H1 (cell line): ENCODE data around the gene ZNF619. TPM values are rescaled to one million over a fixed set of nuclear protein-coding genes. Genes with fewer than 3 reads are reported as not detected.

Source experiments
- USF2 ChIP-seq: IDR thresholded peaks from 2 replicates; pipeline ENCODE4 v1.6.1; 2011; ENCODE audit warnings: low read length, improper control_type of control experiment
- polyA plus RNA-seq, 7 experiments: library from polyadenylated mRNA; depleted of rRNA in 3 of 7; stranded (reverse) in 5 of 7; unstranded in 2 of 7; fragments of >200 nt in 5 of 7; fragments of 200-250 nt in 2 of 7; gene quantifications; 1 replicate in 5 of 7; 2 replicates in 1 of 7; 4 replicates in 1 of 7; pipeline versions ENCODE4 v1.2.1 to v1.2.3, GENCODE V29; 2011 to 2013; ENCODE audit warnings: missing spikeins in 2 of 7, mixed read lengths in 2 of 7
- total RNA-seq: library from RNA; stranded (reverse); fragmentation: NEBNext Ultra II Directional; extraction: Animal tissue kit (Norgen Biotek cat#: 25700); gene quantifications from 2 replicates; pipeline ENCODE4 v1.2.1, GENCODE V29; 2021

ZNF619 gene
- total and polyA plus RNA-seq, 2 of the 8 experiments (the other 6 are each of a cell fraction or from before 2014, with no cell fraction given): 2.3 to 8.2 TPM

- no peak for TF ChIP-seq USF2
Measured at GRCh38 chr3:40452562-40452875, 24.4 kb upstream of the ZNF619 start (continued).
